HepG2 (cell line): ENCODE results near the gene NARF. TPM values are rescaled to one million over a fixed set of nuclear protein-coding genes. Genes with fewer than 3 reads are reported as not detected.

Source experiments
- FOXK1 ChIP-seq: sonication (generic); formaldehyde crosslinking; IDR thresholded peaks from 2 replicates; pipeline ENCODE4 v1.4.0; 2020; ENCODE audit warnings: low read depth, missing genetic modification reagents, borderline replicate concordance
- GATA4 ChIP-seq: sonication (generic); IDR thresholded peaks from 2 replicates; pipeline ENCODE4 v1.6.1; 2016; ENCODE audit warnings: antibody characterized with exemption, low read depth, borderline replicate concordance
- HIC2 ChIP-seq: sonication (generic); formaldehyde crosslinking; IDR thresholded peaks from 2 replicates; pipeline ENCODE4 v1.9.0; 2022; ENCODE audit warnings: low read depth, missing genetic modification reagents
- KDM5A ChIP-seq: fragments of 200-600 bp; sonication (generic); IDR thresholded peaks from 2 replicates; pipeline ENCODE4 v1.7.0; 2018; ENCODE audit warnings: antibody characterized with exemption, mild to moderate bottlenecking, low read length, borderline replicate concordance
- MYC ChIP-seq: sonication (generic); formaldehyde crosslinking; IDR thresholded peaks from 2 replicates; pipeline ENCODE4 v1.9.0; 2021; ENCODE audit warnings: missing genetic modification reagents, borderline replicate concordance
- MYPOP ChIP-seq: sonication (generic); formaldehyde crosslinking; IDR thresholded peaks from 2 replicates; pipeline ENCODE4 v1.8.1; 2023; ENCODE audit warnings: mild to moderate bottlenecking, moderate library complexity, missing genetic modification reagents
- NCOA5 ChIP-seq: sonication (generic); formaldehyde crosslinking; IDR thresholded peaks from 2 replicates; pipeline ENCODE4 v1.4.0; 2020; ENCODE audit warnings: missing genetic modification reagents
- NR2C2 ChIP-seq: sonication (generic); formaldehyde crosslinking; IDR thresholded peaks from 2 replicates; pipeline ENCODE4 v1.4.0; 2020; ENCODE audit warnings: missing genetic modification reagents, mild to moderate bottlenecking, moderate library complexity, borderline replicate concordance
- RBM22 ChIP-seq: fragments of 200-400 bp; formaldehyde crosslinking; optimal IDR thresholded peaks from 2 replicates; pipeline ENCODE3; 2017; ENCODE audit warnings: mild to moderate bottlenecking, low read length, moderate library complexity
- TAF15 ChIP-seq: fragments of 200-400 bp; formaldehyde crosslinking; IDR thresholded peaks from one replicate; pipeline ENCODE4 v1.6.1; 2018; ENCODE audit warnings: mild to moderate bottlenecking, low read depth, low read length; ENCODE audit not compliant: poor library complexity, severe bottlenecking
- TERF1 ChIP-seq: sonication (generic); formaldehyde crosslinking; IDR thresholded peaks from 2 replicates; pipeline ENCODE4 v1.8.0; 2022; ENCODE audit warnings: mild to moderate bottlenecking, missing genetic modification reagents, moderate library complexity
- TIGD3 ChIP-seq: sonication (generic); formaldehyde crosslinking; IDR thresholded peaks from 2 replicates; pipeline ENCODE4 v1.5.1; 2020; ENCODE audit warnings: mild to moderate bottlenecking, missing genetic modification reagents, borderline replicate concordance
- ZFYVE20 ChIP-seq: sonication (generic); formaldehyde crosslinking; IDR thresholded peaks from 2 replicates; pipeline ENCODE4 v1.8.0; 2023; ENCODE audit warnings: low read depth, mild to moderate bottlenecking, moderate library complexity, missing genetic modification reagents, borderline replicate concordance
- ZNF326 ChIP-seq: sonication (generic); formaldehyde crosslinking; IDR thresholded peaks from 2 replicates; pipeline ENCODE4 v1.4.0; 2020; ENCODE audit warnings: missing genetic modification reagents, borderline replicate concordance
- ZNF329 ChIP-seq: sonication (generic); formaldehyde crosslinking; IDR thresholded peaks from 2 replicates; pipeline ENCODE4 v1.9.0; 2021; ENCODE audit warnings: low read depth, mild to moderate bottlenecking, missing genetic modification reagents
- ZNF441 ChIP-seq: sonication (generic); formaldehyde crosslinking; IDR thresholded peaks from 2 replicates; pipeline ENCODE4 v1.7.0; 2021; ENCODE audit warnings: missing genetic modification reagents, borderline replicate concordance
- ZNF512 ChIP-seq: sonication (generic); formaldehyde crosslinking; IDR thresholded peaks from 2 replicates; pipeline ENCODE4 v1.4.0; 2020; ENCODE audit warnings: mild to moderate bottlenecking, missing genetic modification reagents
- ZXDC ChIP-seq: sonication (generic); formaldehyde crosslinking; IDR thresholded peaks from 2 replicates; pipeline ENCODE4 v1.5.0; 2020; ENCODE audit warnings: mild to moderate bottlenecking, missing genetic modification reagents
- polyA plus RNA-seq, 8 experiments: library from polyadenylated mRNA; depleted of rRNA in 3 of 8; stranded (reverse) in 7 of 8; unstranded in 1 of 8; fragments of >200 nt; fragmentation: Illumina TruSeq in 4 of 8; extraction: Trizol in 4 of 8; gene quantifications; 2 replicates each; pipeline versions ENCODE4 v1.2.1 to v1.2.3, GENCODE V29; 2011 to 2016; ENCODE audit warnings: low read depth in 4 of 8, missing spikeins in 1 of 8, mixed read lengths in 1 of 8; ENCODE audit not compliant: insufficient read depth in 1 of 8
- total RNA-seq, 5 experiments: library from RNA; depleted of rRNA; stranded (reverse); fragments of >200 nt; fragmentation: Illumina TruSeq; extraction: Trizol; gene quantifications; 2 replicates each; pipeline ENCODE4 v1.2.3, GENCODE V29; 2016; ENCODE audit warnings: low read depth in 1 of 5

Gene NARF
- total and polyA plus RNA-seq, 2 of the 13 experiments (the other 11 are each of a cell fraction or from before 2014, with no cell fraction given), result 61.1 to 144 TPM

- TF ChIP-seq TERF1 (CRISPR knock-in tag) (no peak), RBM22 (peak; percentile 63), KDM5A (peak; percentile 78), ZNF512 (CRISPR knock-in tag) (no peak), TIGD3 (CRISPR knock-in tag) (no peak), ZNF326 (no peak), NR2C2 (CRISPR knock-in tag) (peak; percentile 75), GATA4 (peak; percentile 77; the same call in 1 of the 2 replicates), NCOA5 (CRISPR knock-in tag) (no peak), ZNF329 (CRISPR knock-in tag) (peak; percentile 63), ZNF441 (CRISPR knock-in tag) (peak; percentile 85; the same call in 1 of the 2 replicates), HIC2 (CRISPR knock-in tag) (no peak), ZXDC (peak; percentile 95), MYPOP (CRISPR knock-in tag) (peak; percentile 94), FOXK1 (peak; percentile 78; the same call in 1 of the 2 replicates), ZFYVE20 (CRISPR knock-in tag) (no peak), TAF15 (no peak), MYC (CRISPR knock-in tag) (peak; percentile 94)
Observed at GRCh38 chr17:82458179-82458884, at the start of gene NARF (continued).
